ENCODE results near the gene F8A1. TPM values are rescaled to one million over a fixed set of nuclear protein-coding genes. Genes with fewer than 3 reads are reported as not detected.
A peak's percentile ranks its signal among the peaks of the same experiment; 100 is the strongest.

The F8A1 gene
- total and polyA plus RNA-seq, 2 of the 4 experiments (the other 2 are of a cell fraction): 0.54 to 8.3 TPM

DNA sequence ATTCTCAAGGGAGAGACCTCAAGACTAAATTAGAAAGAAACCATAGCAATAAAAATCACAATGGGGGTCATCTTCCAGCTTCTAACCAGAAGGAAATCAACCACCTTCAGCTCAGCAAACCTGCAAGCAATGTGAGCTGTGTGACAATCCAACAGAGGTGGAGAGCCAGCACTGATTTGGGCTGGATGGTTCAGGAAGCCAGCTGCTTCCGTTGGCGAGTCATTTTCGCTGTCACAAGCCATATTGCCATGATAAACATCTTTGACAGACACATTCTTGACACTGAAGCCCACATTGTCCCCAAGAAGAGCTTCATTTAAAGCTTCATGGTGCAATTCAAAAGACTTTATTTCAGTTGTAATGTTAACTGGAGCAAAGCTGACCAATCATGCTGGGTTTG, 22.7 kb downstream of the F8A1 start:
- H3K79me1 ChIP-seq (ENCODE audit: low read depth in 1 of 2, low read length in 2 of 2): no peaks in the 10 kb centered on the region
- ATAC-seq (ENCODE audit: low read depth) (no peak), DNase-seq (no peak)
- H4K91ac ChIP-seq (ENCODE audit: insufficient read depth, low read depth, low read length): no peak overlapping the region
- H3K56ac ChIP-seq (ENCODE audit: extremely low read depth, insufficient read depth, low read length): no peak overlapping the region
- no peaks in the 10 kb centered on the region for H3K36me3 ChIP-seq (ENCODE audit: control insufficient read depth, insufficient read depth, low read length)
- no peak overlapping the region for H3K4ac ChIP-seq (ENCODE audit: low read depth, low read length)
- no peak overlapping the region for H2AFZ ChIP-seq (replicated peaks; ENCODE audit: low read length, poor library complexity)
- CTCF ChIA-PET: interaction anchor here (2.2 kb wide), 1 partner anchor 9 kb away, joined by 15 read pairs; no protein-coding TSS in a partner anchor
- H3K9me3 ChIP-seq (ENCODE audit: control insufficient read depth, insufficient read depth, low read length): no peaks in the 10 kb centered on the region
- no peak overlapping the region for H3K27ac ChIP-seq (ENCODE audit: insufficient read depth, low read length)
- dilution Hi-C loops (cut with HindIII; ENCODE audit: low sequenced_read_pairs, unreplicated experiment) (no loop called here), in situ Hi-C loops (cut with MboI; ENCODE audit: low sequenced_read_pairs) (no loop called here), intact Hi-C loops (cut with micrococcal nuclease) (no loop called here)
- H3K27me3 ChIP-seq (ENCODE audit: control insufficient read depth, insufficient read depth, low read length): no peaks in the 10 kb centered on the region
- no peak overlapping the region for H2BK20ac ChIP-seq (ENCODE audit: low read depth, low read length)
- H3K9me1 ChIP-seq (ENCODE audit: insufficient read depth, low read length): no peaks in the 10 kb centered on the region
- BruUV-seq (replicated peaks): no TSS peak
- H4K5ac ChIP-seq (ENCODE audit: low read depth, low read length): no peak overlapping the region
- H2BK120ac ChIP-seq (ENCODE audit: low read depth, low read length): no peak overlapping the region
- no peaks in the 10 kb centered on the region for H3K4me1 ChIP-seq (ENCODE audit: control insufficient read depth, insufficient read depth, low read length)
- no peak for TF ChIP-seq POLR2A (IDR thresholded peaks at IDR 0.05; ENCODE audit: low read depth, low read length)
- no peak for TF ChIP-seq BHLHE40 (IDR thresholded peaks at IDR 0.05; ENCODE audit: low read depth, low read length)
- TF ChIP-seq MAZ (IDR thresholded peaks at IDR 0.05; ENCODE audit: borderline replicate concordance, low read depth, low read length): no peak
- TF ChIP-seq CEBPB (IDR thresholded peaks at IDR 0.05; ENCODE audit: low read depth, low read length): no peak
- TF ChIP-seq CTCF (conservative IDR thresholded peaks at IDR 0.05; ENCODE audit: low read depth, low read length): no peak
- no peak for TF ChIP-seq FOS (IDR thresholded peaks at IDR 0.05; ENCODE audit: low read depth, low read length)
- no peak for TF ChIP-seq USF2 (IDR thresholded peaks at IDR 0.05; ENCODE audit: low read depth, low read length)
- TF ChIP-seq MAFK (IDR thresholded peaks at IDR 0.05; ENCODE audit: low read depth, low read length): no peak
- TF ChIP-seq CHD1 (IDR thresholded peaks at IDR 0.05; ENCODE audit: low read depth, low read length): no peak
- no peak for TF ChIP-seq NFE2L2 (IDR thresholded peaks at IDR 0.05; ENCODE audit: low read depth, low read length)
- TF ChIP-seq SMC3 (IDR thresholded peaks at IDR 0.05; ENCODE audit: low read depth, low read length): no peak
- H3K9ac ChIP-seq (ENCODE audit: low read depth, low read length): no peak overlapping the region
- no peak overlapping the region for H3K23ac ChIP-seq (ENCODE audit: low read depth, low read length)
- POLR2A ChIA-PET (ENCODE audit: unreplicated experiment): no interaction called here
- H2BK15ac ChIP-seq (ENCODE audit: low read depth, low read length): no peak overlapping the region
- no CpG with 5 or more reads among the region's 3 CpGs for WGBS, 2 experiments (ENCODE audit: extremely low coverage in 2 of 2, insufficient read length in 1 of 2)
- peak overlapping the region; percentile 24 for H2AK9ac ChIP-seq (replicated peaks; ENCODE audit: low read depth, low read length, poor library complexity)
- H3K14ac ChIP-seq (replicated peaks; ENCODE audit: low read depth, low read length): no peak overlapping the region
- H2BK5ac ChIP-seq (ENCODE audit: low read depth, low read length, poor library complexity, severe bottlenecking): no peak overlapping the region
- no peak overlapping the region for H4K8ac ChIP-seq (ENCODE audit: low read depth in 2 of 2, low read length in 2 of 2)
- H3K4me3 ChIP-seq (ENCODE audit: insufficient read depth, low read depth, low read length): no peak overlapping the region
- no peak overlapping the region for H3K18ac ChIP-seq (ENCODE audit: low read depth, low read length)
- no peak overlapping the region for H3K4me2 ChIP-seq (ENCODE audit: low read depth, low read length)
- H4K20me1 ChIP-seq (ENCODE audit: insufficient read depth, low read length): no peaks in the 10 kb centered on the region
- H2AK5ac ChIP-seq (ENCODE audit: low read depth, low read length): no peak overlapping the region

All from IMR-90 (cell line).